Skeletal muscle satellite cell (primary cell): Measurements from ENCODE around the gene CYTH1.
"Not testable (repeated sequence)": the region's sequence is repeated elsewhere in the genome, so short reads cannot be mapped to it uniquely, and the experiment has no call there.

Experiments used
- H3K27me3 ChIP-seq: 2 replicates; pipeline ENCODE4 v1.7.0; 2013; ENCODE audit warnings: low read length; ENCODE audit not compliant: control insufficient read depth, insufficient read depth
- H3K36me3 ChIP-seq: 2 replicates; pipeline ENCODE4 v1.7.0; 2013; ENCODE audit warnings: mild to moderate bottlenecking, control low read depth, low read length; ENCODE audit not compliant: insufficient read depth
- H3K4me1 ChIP-seq: 2 replicates; pipeline ENCODE4 v1.7.0; 2013; ENCODE audit warnings: low read length; ENCODE audit not compliant: control insufficient read depth, insufficient read depth
- H3K4me2 ChIP-seq: 2 replicates; pipeline ENCODE4 v1.7.0; 2013; ENCODE audit warnings: mild to moderate bottlenecking, low read length
- H3K4me3 ChIP-seq: 2 replicates; pipeline ENCODE4 v1.7.0; 2013; ENCODE audit warnings: low read length
- H3K9ac ChIP-seq: 2 replicates; pipeline ENCODE4 v1.7.0; 2013; ENCODE audit warnings: mild to moderate bottlenecking, low read depth, low read length, moderate library complexity
- H3K9me3 ChIP-seq: replicated peaks from 2 replicates; pipeline ENCODE4 v1.7.0; 2013; ENCODE audit warnings: mild to moderate bottlenecking, control low read depth, low read length

Gene CYTH1

GRCh38 chr17:78784352-78784751 is 2.3 kb upstream of the CYTH1 start:
- Histone ChIP-seq H3K4me2 (no peak overlapping the region), H3K27me3 (no peaks in the 10 kb centered on the region)

GRCh38 chr17:78783711-78784324 is 1.7 kb upstream of the CYTH1 start:
- H3K4me1 ChIP-seq, result peaks cover 3% of the 10 kb centered on the region
- H3K9me3 ChIP-seq, result no peaks in the 10 kb centered on the region
- H3K4me2 ChIP-seq, result no peak overlapping the region
- H3K27me3 ChIP-seq, result no peaks in the 10 kb centered on the region
- no peak overlapping the region for H3K4me3 ChIP-seq
- H3K36me3 ChIP-seq, result no peaks in the 10 kb centered on the region
- no peak overlapping the region for H3K9ac ChIP-seq

More at GRCh38 chr17:78784352-78784751, 2.3 kb upstream of the CYTH1 start:
- Histone ChIP-seq H3K4me3 (no peak overlapping the region), H3K4me1 (peaks cover 7% of the 10 kb centered on the region), H3K9me3 (no peaks in the 10 kb centered on the region), H3K9ac (no peak overlapping the region), H3K36me3 (no peaks in the 10 kb centered on the region)

GRCh38 chr17:78781104-78781892 is 775 bp downstream of the CYTH1 start:
- Histone ChIP-seq H3K9ac (peak overlapping the region; percentile 81), H3K27me3 (no peaks in the 10 kb centered on the region), H3K4me3 (peak overlapping the region; percentile 82), H3K4me1 (peaks cover 3% of the 10 kb centered on the region), H3K9me3 (no peaks in the 10 kb centered on the region), H3K4me2 (peak overlapping the region; percentile 80), H3K36me3 (no peaks in the 10 kb centered on the region)

GRCh38 chr17:78780335-78780734 is 1.7 kb downstream of the CYTH1 start:
- H3K27me3 ChIP-seq, result no peaks in the 10 kb centered on the region
- H3K4me3 ChIP-seq, result no peak overlapping the region
- H3K9ac ChIP-seq, result no peak overlapping the region
- H3K36me3 ChIP-seq, result no peaks in the 10 kb centered on the region
- H3K9me3 ChIP-seq, result no peaks in the 10 kb centered on the region
- H3K4me1 ChIP-seq, result peaks cover 3% of the 10 kb centered on the region
- peak overlapping the region; percentile 6 for H3K4me2 ChIP-seq

GRCh38 chr17:78779850-78780249 is 2.2 kb downstream of the CYTH1 start:
- Histone ChIP-seq H3K4me3 (no peak overlapping the region), H3K36me3 (no peaks in the 10 kb centered on the region), H3K9me3 (no peaks in the 10 kb centered on the region), H3K4me2 (no peak overlapping the region), H3K27me3 (no peaks in the 10 kb centered on the region), H3K9ac (no peak overlapping the region), H3K4me1 (peaks cover 6% of the 10 kb centered on the region)

GRCh38 chr17:78779286-78779651 is 2.8 kb downstream of the CYTH1 start:
- peaks cover 12% of the 10 kb centered on the region for H3K4me1 ChIP-seq
- H3K27me3 ChIP-seq, H3K9me3 ChIP-seq, H3K9ac ChIP-seq, H3K36me3 ChIP-seq, H3K4me2 ChIP-seq, H3K4me3 ChIP-seq: not testable (repeated sequence)

- no peaks in the 10 kb centered on the region for H3K9me3 ChIP-seq
- no peak overlapping the region for H3K4me3 ChIP-seq
- no peak overlapping the region for H3K4me2 ChIP-seq
- no peaks in the 10 kb centered on the region for H3K27me3 ChIP-seq
- H3K4me1 ChIP-seq, result peaks cover 17% of the 10 kb centered on the region
- H3K36me3 ChIP-seq, result no peaks in the 10 kb centered on the region
- H3K9ac ChIP-seq, result no peak overlapping the region
Measured at GRCh38 chr17:78777881-78778280, 4.2 kb downstream of the CYTH1 start.

GRCh38 chr17:78774956-78775571 is 7.0 kb downstream of the CYTH1 start:
- Histone ChIP-seq H3K4me2 (peak overlapping the region; percentile 1), H3K4me1 (peaks cover 17% of the 10 kb centered on the region), H3K36me3 (no peaks in the 10 kb centered on the region), H3K9me3 (no peaks in the 10 kb centered on the region), H3K9ac (no peak overlapping the region), H3K4me3 (no peak overlapping the region), H3K27me3 (no peaks in the 10 kb centered on the region)

GRCh38 chr17:78774453-78774852 is 7.6 kb downstream of the CYTH1 start:
- Histone ChIP-seq H3K9me3 (no peaks in the 10 kb centered on the region), H3K4me1 (peaks cover 17% of the 10 kb centered on the region), H3K4me3 (no peak overlapping the region), H3K4me2 (peak overlapping the region; percentile 24), H3K9ac (no peak overlapping the region), H3K27me3 (no peaks in the 10 kb centered on the region), H3K36me3 (no peaks in the 10 kb centered on the region)

- no peaks in the 10 kb centered on the region for H3K27me3 ChIP-seq
- peaks cover 26% of the 10 kb centered on the region for H3K4me1 ChIP-seq
- H3K36me3 ChIP-seq, result no peaks in the 10 kb centered on the region
- no peak overlapping the region for H3K9ac ChIP-seq
- no peak overlapping the region for H3K4me2 ChIP-seq
- no peaks in the 10 kb centered on the region for H3K9me3 ChIP-seq
- H3K4me3 ChIP-seq, result no peak overlapping the region
Measured at GRCh38 chr17:78771758-78772382, 10.2 kb downstream of the CYTH1 start.

GRCh38 chr17:78769196-78769773 is 12.8 kb downstream of the CYTH1 start:
- Histone ChIP-seq H3K4me1 (peaks cover 18% of the 10 kb centered on the region), H3K4me3 (no peak overlapping the region), H3K27me3 (no peaks in the 10 kb centered on the region), H3K9me3 (no peaks in the 10 kb centered on the region), H3K4me2 (no peak overlapping the region), H3K36me3 (no peaks in the 10 kb centered on the region), H3K9ac (no peak overlapping the region)
